Endodermal cell (in vitro differentiated cells): ENCODE measurements around the gene SEPTIN2. TPM values are rescaled to one million over a fixed set of nuclear protein-coding genes. Genes with fewer than 3 reads are reported as not detected.
A peak's percentile ranks its signal among the peaks of the same experiment; 100 is the strongest.

Experiments
- DNase-seq: peaks from one replicate; pipeline ENCODE4 v3.0.0-alpha.2; 2017
- H3K27ac ChIP-seq: 2 replicates; pipeline ENCODE4 v1.5.1; 2013; ENCODE audit warnings: mild to moderate bottlenecking, low read depth, low read length, moderate library complexity
- H3K27me3 ChIP-seq: 2 replicates; pipeline ENCODE4 v1.6.1; 2013; ENCODE audit warnings: mild to moderate bottlenecking, low read length, moderate library complexity; ENCODE audit not compliant: insufficient read depth, control insufficient read depth, poor library complexity, severe bottlenecking
- H3K36me3 ChIP-seq: 2 replicates; pipeline ENCODE4 v1.7.0; 2013; ENCODE audit warnings: mild to moderate bottlenecking, low read length, moderate library complexity; ENCODE audit not compliant: control insufficient read depth, insufficient read depth
- H3K4me1 ChIP-seq: one replicate; pipeline ENCODE4 v1.7.0; 2013; ENCODE audit warnings: low read length; ENCODE audit not compliant: control insufficient read depth, insufficient read depth
- H3K4me3 ChIP-seq: 2 replicates; pipeline ENCODE4 v1.5.1; 2013; ENCODE audit warnings: mild to moderate bottlenecking, low read length, moderate library complexity
- H3K9ac ChIP-seq: 2 replicates; pipeline ENCODE4 v1.6.1; 2013; ENCODE audit warnings: mild to moderate bottlenecking, low read length, moderate library complexity; ENCODE audit not compliant: poor library complexity, severe bottlenecking; ENCODE audit errors: extremely low read depth
- H3K9me3 ChIP-seq: 2 replicates; pipeline ENCODE4 v1.6.1; 2013; ENCODE audit warnings: mild to moderate bottlenecking, low read length, moderate library complexity; ENCODE audit not compliant: control insufficient read depth
- H3K27ac Mint-ChIP-seq: 2 replicates; pipeline ENCODE4 v1.8.0; 2020; ENCODE audit warnings: mixed read lengths
- H3K27me3 Mint-ChIP-seq: 2 replicates; pipeline ENCODE4 v1.8.0; 2021; ENCODE audit warnings: mild to moderate bottlenecking, mixed read lengths; ENCODE audit not compliant: insufficient read depth
- H3K36me3 Mint-ChIP-seq: 2 replicates; pipeline ENCODE4 v1.8.0; 2020; ENCODE audit warnings: low read depth, mixed read lengths
- H3K4me1 Mint-ChIP-seq: 2 replicates; pipeline ENCODE4 v1.8.0; 2020; ENCODE audit warnings: mixed read lengths
- H3K4me3 Mint-ChIP-seq: 2 replicates; pipeline ENCODE4 v1.8.0; 2020; ENCODE audit warnings: mild to moderate bottlenecking, moderate library complexity, mixed read lengths
- H3K9me3 Mint-ChIP-seq: 2 replicates; pipeline ENCODE4 v1.8.0; 2020; ENCODE audit warnings: mild to moderate bottlenecking, mixed read lengths
- CTCF ChIP-seq: fragments of 200-600 bp; sonication (generic); conservative IDR thresholded peaks from 2 replicates; pipeline ENCODE4 v1.5.0; 2021; ENCODE audit warnings: antibody characterized with exemption, mild to moderate bottlenecking
- WGBS, 2 experiments: methylation state at CpG; one replicate each; pipeline versions ENCODE4 v1.1.5 to v1.1.7; 2013; ENCODE audit warnings: missing lambda C conversion rate in 2 of 2, mixed read lengths in 1 of 2; ENCODE audit not compliant: insufficient coverage in 1 of 2, insufficient read length in 1 of 2; 5-methylcytosine and 5-hydroxymethylcytosine counted together
- total RNA-seq, 2 donors: library from RNA; stranded (reverse); fragmentation: NEBNext Ultra II Directional in 1 of 2; extraction: Animal tissue kit (Norgen Biotek cat#: 25700) in 1 of 2; gene quantifications; 2 replicates in 1 of 2; 3 replicates in 1 of 2; pipeline ENCODE4 v1.2.1, GENCODE V29; 2021

Gene SEPTIN2
- total RNA-seq, 2 donors from 2014 or later, result 365 to 380 TPM

DNA sequence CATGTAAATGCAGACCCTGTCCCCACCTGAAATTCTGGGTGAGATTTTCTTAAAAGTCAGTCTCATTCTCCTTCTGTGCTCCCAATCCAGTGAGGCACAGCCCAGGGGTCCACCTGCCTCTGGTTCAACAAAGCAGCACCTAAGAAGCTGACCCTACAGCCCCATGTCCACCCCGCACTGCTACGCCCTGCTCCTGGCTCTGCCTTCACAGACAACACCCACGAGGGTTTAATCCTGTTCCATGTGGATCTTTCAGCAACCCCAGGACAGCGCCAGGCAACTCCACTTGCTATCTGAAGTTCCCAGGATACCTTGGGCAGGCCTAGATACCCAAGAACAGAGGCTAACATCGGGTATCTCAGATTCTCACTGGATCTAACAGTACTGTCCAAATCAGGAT is 45.2 kb upstream of the SEPTIN2 start:
- TF ChIP-seq CTCF, result no peak
- H3K4me1 Mint-ChIP-seq, result peaks cover 19% of the 10 kb centered on the region
- no peak for DNase-seq

DNA sequence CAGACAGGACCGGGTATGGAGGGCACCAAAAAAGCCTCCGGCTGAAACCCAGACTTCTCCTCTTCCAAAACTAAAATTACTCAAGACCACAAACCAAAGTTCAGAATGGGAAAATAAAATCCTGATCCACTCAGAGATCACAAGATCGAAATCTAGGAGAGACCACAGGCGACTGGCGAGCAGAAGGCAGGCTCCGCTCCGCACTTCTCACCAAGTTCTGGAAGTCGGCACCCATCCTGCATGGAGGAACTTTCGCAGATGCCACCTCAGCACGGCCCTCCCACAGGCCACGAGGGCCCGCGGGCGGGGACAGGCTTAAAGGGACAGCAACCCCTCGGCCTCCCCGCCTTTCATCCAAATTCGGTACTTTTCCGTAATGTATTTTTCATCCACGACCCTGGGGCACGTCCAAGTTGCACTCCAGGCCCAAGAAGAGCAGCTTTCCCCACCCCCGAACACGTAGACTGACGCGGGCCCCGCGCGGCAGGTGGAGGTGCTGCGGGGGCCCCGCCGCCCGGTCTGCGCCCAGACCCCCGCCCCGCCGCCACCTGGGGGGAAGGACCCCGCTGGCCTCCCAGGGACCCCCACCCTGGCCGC is 43.9 kb upstream of the SEPTIN2 start:
- peaks cover 21% of the 10 kb centered on the region for H3K36me3 Mint-ChIP-seq
- peaks cover 25% of the 10 kb centered on the region for H3K36me3 ChIP-seq
- no peaks in the 10 kb centered on the region for H3K27me3 Mint-ChIP-seq
- peaks cover 19% of the 10 kb centered on the region for H3K4me1 Mint-ChIP-seq
- no peak overlapping the region for H3K27ac ChIP-seq
- H3K9me3 Mint-ChIP-seq, result no peaks in the 10 kb centered on the region
- H3K27ac Mint-ChIP-seq, result peak overlapping the region; percentile 77
- H3K4me3 Mint-ChIP-seq, result peak overlapping the region; percentile 78
- H3K9ac ChIP-seq, result peak overlapping the region; percentile 79
- H3K27me3 ChIP-seq, result no peaks in the 10 kb centered on the region
- H3K4me3 ChIP-seq, result peak overlapping the region; percentile 84
- DNase-seq, result peak; percentile 74
- H3K9me3 ChIP-seq, result peaks cover 11% of the 10 kb centered on the region
- H3K4me1 ChIP-seq, result peaks cover 9% of the 10 kb centered on the region
- TF ChIP-seq CTCF, result no peak
- WGBS, 2 experiments, result 15 to 31% methylated on average over 19 to 37 of the region's 37 CpGs

More for the DNA sequence above, 45.2 kb upstream of the SEPTIN2 start:
- Histone ChIP-seq H3K27ac (no peak overlapping the region), H3K4me3 (peak overlapping the region; percentile 84), H3K36me3 (peaks cover 37% of the 10 kb centered on the region), H3K27me3 (no peaks in the 10 kb centered on the region), H3K4me1 (peaks cover 9% of the 10 kb centered on the region), H3K9me3 (peaks cover under 1% of the 10 kb centered on the region), H3K9ac (no peak overlapping the region)
- WGBS, 2 experiments, result 92 to 98% methylated on average over 4 to 5 of the region's 5 CpGs
- Mint-ChIP-seq H3K9me3 (no peaks in the 10 kb centered on the region), H3K27me3 (no peaks in the 10 kb centered on the region), H3K27ac (peak overlapping the region; percentile 4), H3K4me3 (peak overlapping the region; percentile 78), H3K36me3 (peaks cover 30% of the 10 kb centered on the region)

GRCh38 chr2:241272303-241273209 is 43.2 kb upstream of the SEPTIN2 start:
- H3K9ac ChIP-seq, result peak overlapping the region; percentile 79
- peaks cover 9% of the 10 kb centered on the region for H3K4me1 ChIP-seq
- H3K36me3 Mint-ChIP-seq, result peaks cover 18% of the 10 kb centered on the region
- H3K4me1 Mint-ChIP-seq, result peaks cover 19% of the 10 kb centered on the region
- H3K27me3 ChIP-seq, result no peaks in the 10 kb centered on the region
- no peak overlapping the region for H3K27ac ChIP-seq
- peak overlapping the region; percentile 78 for H3K4me3 Mint-ChIP-seq
- WGBS, 2 experiments, result 2 to 5% methylated on average over 17 to 91 of the region's 102 CpGs
- no peaks in the 10 kb centered on the region for H3K27me3 Mint-ChIP-seq
- TF ChIP-seq CTCF, result no peak
- peaks cover 18% of the 10 kb centered on the region for H3K36me3 ChIP-seq
- H3K9me3 Mint-ChIP-seq, result no peaks in the 10 kb centered on the region
- peak; percentile 80 for DNase-seq
- H3K4me3 ChIP-seq, result peak overlapping the region; percentile 84
- peaks cover 11% of the 10 kb centered on the region for H3K9me3 ChIP-seq
- peak overlapping the region; percentile 84 for H3K27ac Mint-ChIP-seq
